ENCODE results near the gene USP31. TPM values are rescaled to one million over a fixed set of nuclear protein-coding genes. Genes with fewer than 3 reads are reported as not detected.

USP31 gene
- total RNA-seq, 1 donor from 2014 or later = 25.0 TPM

GRCh38 chr16:23141033-23141432 is 8.2 kb downstream of the USP31 start:
- ATAC-seq = peak; percentile 63
- DNase-seq = no peak
- intact Hi-C loops (cut with micrococcal nuclease) = loop anchor here (10.0 kb wide), 1 partner anchor 56 kb away; no protein-coding TSS in a partner anchor

GRCh38 chr16:23140107-23140506 is 9.1 kb downstream of the USP31 start:
- no peak for DNase-seq
- intact Hi-C loops (cut with micrococcal nuclease) = loop anchor here (10.0 kb wide), 1 partner anchor 55 kb away; no protein-coding TSS in a partner anchor
- no peak for ATAC-seq

- DNase-seq = no peak
- intact Hi-C loops (cut with micrococcal nuclease) = no loop called here
- ATAC-seq = no peak
These were observed 11.4 kb downstream of the USP31 start for GRCh38 chr16:23137818-23138217.

- ATAC-seq (no peak), DNase-seq (no peak)
- intact Hi-C loops (cut with micrococcal nuclease) = no loop called here
These were observed 12.0 kb downstream of the USP31 start for GRCh38 chr16:23137256-23137655.

- peak; percentile 82 for DNase-seq
- peak; percentile 76 for ATAC-seq
- intact Hi-C loops (cut with micrococcal nuclease) = no loop called here
These were observed 15.0 kb downstream of the USP31 start for GRCh38 chr16:23134274-23134673.

- DNase-seq (peak; percentile 75), ATAC-seq (peak; percentile 83)
- intact Hi-C loops (cut with micrococcal nuclease) = no loop called here
These were observed 16.3 kb downstream of the USP31 start for GRCh38 chr16:23132775-23133463.

DNA sequence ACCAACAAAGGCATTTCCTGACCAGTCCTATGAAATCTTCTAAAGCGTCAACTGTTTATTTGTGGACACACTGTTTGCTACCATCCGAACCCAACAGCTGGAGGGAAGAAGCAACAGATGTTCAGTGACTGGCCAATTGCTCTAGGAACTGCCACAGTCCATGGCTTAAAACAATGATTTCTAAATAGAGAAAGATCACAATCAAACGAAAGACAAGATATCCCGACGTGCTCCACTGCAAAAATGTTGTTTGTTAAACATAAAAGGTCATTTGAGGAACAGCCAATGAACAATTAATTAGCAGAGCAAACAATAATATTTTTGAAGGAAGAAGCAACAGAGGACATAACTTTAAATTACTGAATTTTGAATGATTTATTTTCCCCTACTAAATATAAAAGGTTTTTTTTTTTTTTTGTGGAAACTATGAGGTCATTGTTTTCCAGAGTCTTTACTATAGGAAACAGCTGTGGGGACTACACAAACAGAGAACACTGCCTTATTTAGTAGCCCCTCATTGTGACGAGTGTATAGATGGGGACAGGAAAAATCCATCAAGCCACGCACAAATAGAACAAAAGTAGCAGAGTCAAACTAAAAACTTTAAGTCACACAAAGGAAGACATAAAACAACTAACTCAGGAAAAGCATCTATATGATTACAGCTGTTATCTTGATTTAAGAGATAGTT is 17.2 kb downstream of the USP31 start:
- ATAC-seq = peak; percentile 30
- DNase-seq = no peak
- intact Hi-C loops (cut with micrococcal nuclease) = no loop called here

GRCh38 chr16:23131436-23131835 is 17.8 kb downstream of the USP31 start:
- intact Hi-C loops (cut with micrococcal nuclease) = no loop called here

DNA sequence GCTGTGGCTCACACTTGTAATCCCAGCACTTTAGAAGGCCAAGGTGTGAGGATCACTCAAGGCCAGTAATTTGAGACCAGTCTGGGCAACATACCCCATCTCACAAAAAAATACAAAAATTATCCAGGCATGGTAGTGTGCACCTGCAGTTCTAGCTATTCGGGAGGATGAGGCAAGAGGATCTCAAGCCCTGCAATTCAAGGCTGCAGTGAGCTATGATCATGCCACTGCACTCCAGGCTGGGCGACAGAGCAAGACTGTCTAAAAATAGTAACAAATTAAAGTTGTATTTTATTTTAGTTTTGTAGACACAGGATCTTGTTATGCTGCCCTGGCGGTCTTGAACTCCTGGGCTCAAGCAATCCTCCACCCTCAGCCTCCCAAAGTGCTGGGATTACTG is 18.2 kb downstream of the USP31 start:
- peak; percentile 25 for ATAC-seq
- intact Hi-C loops (cut with micrococcal nuclease) = no loop called here
- DNase-seq = no peak

More at GRCh38 chr16:23131436-23131835, 17.8 kb downstream of the USP31 start:
- DNase-seq (no peak), ATAC-seq (no peak)

GRCh38 chr16:23129686-23130085 is 19.6 kb downstream of the USP31 start:
- DNase-seq = no peak
- ATAC-seq = no peak
- intact Hi-C loops (cut with micrococcal nuclease) = no loop called here

GRCh38 chr16:23128056-23128455 is 21.2 kb downstream of the USP31 start:
- intact Hi-C loops (cut with micrococcal nuclease) = no loop called here
- DNase-seq (no peak), ATAC-seq (no peak)

DNA sequence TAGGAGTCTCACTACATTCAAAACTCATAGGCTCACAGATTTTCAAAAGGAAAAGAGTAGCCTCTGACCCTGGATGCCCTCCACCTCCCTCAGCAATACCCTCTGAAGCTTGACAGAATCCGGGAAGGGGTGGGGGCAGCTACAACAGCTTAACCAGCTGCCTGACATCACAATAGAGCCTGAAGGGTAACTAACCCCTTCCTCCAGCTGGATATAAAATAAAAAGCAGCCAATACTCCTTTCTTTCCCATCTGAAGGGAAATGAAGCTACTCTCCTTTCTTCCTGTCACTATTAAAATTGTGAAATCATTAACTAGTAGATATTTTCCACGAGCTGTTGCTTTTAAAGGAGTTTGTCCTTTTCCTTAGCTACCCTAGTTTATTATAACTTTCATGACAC is 24.0 kb downstream of the USP31 start:
- intact Hi-C loops (cut with micrococcal nuclease) = no loop called here
- peak; percentile 37 for ATAC-seq

DNA sequence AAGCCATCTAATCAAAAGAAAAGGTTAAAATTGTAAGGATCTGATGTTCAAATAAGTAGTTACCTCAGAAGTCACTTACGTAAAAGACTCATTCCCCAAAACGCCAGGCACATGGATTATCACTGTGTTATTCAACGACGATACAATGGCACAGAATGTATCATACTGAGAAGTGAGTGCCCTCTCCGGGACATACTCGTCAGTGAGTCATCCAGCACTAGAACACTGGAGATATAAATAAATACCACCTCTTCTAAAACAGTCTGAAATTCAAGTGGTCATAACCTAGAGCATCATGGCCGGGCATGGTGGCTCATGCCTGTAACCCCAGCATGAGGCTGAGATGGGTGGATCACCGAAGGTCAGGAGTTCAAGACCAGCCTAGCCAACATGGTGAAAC is 24.9 kb downstream of the USP31 start:
- DNase-seq (peak; percentile 42), ATAC-seq (peak; percentile 95)
- intact Hi-C loops (cut with micrococcal nuclease) = no loop called here

More for the DNA sequence above, 24.0 kb downstream of the USP31 start:
- DNase-seq = no peak

- ATAC-seq = no peak
- no peak for DNase-seq
- intact Hi-C loops (cut with micrococcal nuclease) = no loop called here
These were observed 27.1 kb downstream of the USP31 start for GRCh38 chr16:23122144-23122543.

- ATAC-seq (no peak), DNase-seq (no peak)
- intact Hi-C loops (cut with micrococcal nuclease) = no loop called here
These were observed 28.2 kb downstream of the USP31 start for GRCh38 chr16:23121024-23121423.

DNA sequence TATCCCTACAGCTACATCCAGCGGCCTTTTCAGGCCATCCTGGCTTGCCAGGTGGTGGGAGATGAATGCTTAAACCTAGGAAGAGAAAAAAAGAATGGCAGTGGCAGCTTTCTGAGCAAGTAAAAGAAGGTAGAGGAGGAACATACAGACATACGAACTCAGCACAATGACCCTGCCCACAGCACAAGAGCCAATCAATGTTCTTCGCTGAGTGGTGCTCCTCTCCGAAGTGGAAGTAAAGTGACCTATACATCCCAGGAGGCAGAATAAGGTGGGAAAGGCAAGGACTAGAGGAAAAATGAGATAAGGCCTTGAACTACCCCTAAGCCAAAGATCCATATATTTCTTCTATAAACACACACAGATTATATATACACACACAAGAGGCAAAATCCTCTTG is 28.7 kb downstream of the USP31 start:
- DNase-seq = no peak
- intact Hi-C loops (cut with micrococcal nuclease) = no loop called here
- no peak for ATAC-seq

- intact Hi-C loops (cut with micrococcal nuclease) = no loop called here
- no peak for DNase-seq
- ATAC-seq = no peak
These were observed 29.7 kb downstream of the USP31 start for GRCh38 chr16:23119570-23119969.

DNA sequence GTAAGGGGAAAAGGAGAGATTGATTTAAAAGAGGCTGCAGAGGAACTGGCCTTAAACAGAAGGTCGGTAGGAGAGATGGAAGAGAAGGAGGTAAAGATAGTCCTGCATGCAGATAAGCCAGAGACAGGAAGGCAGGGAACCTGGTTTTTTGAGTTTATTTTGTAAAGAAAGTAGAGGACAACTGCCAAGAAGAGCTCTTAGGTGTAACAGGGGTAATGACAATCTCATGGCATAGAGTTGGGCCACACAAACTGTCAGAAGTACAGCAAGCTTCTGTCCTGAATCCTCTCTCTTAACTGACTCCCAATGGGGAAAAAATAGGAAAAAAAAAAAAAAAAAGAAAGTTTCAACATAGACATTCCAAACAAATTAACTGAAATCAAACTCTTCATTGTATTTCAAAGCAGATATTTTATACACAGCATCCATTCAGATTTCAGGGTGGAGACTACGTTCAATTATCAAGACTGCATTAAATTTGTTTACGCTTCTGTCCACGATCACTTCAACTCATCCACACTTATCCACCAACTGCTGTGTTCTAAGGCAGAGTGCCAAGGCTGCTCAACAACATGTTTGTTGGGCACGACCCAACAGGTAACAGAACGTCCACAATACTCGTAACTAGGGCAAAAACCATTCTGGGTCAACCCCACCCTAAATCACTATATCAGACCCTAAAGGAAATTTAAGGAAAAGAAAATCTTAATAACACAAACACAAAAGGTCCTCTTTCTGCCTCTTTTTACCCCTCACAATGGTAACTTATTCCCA is 34.9 kb downstream of the USP31 start:
- peak; percentile 61 for ATAC-seq
- intact Hi-C loops (cut with micrococcal nuclease) = no loop called here
- DNase-seq = no peak

GRCh38 chr16:23113185-23113584 is 36.1 kb downstream of the USP31 start:
- DNase-seq (no peak), ATAC-seq (peak; percentile 22)
- intact Hi-C loops (cut with micrococcal nuclease) = no loop called here

DNA sequence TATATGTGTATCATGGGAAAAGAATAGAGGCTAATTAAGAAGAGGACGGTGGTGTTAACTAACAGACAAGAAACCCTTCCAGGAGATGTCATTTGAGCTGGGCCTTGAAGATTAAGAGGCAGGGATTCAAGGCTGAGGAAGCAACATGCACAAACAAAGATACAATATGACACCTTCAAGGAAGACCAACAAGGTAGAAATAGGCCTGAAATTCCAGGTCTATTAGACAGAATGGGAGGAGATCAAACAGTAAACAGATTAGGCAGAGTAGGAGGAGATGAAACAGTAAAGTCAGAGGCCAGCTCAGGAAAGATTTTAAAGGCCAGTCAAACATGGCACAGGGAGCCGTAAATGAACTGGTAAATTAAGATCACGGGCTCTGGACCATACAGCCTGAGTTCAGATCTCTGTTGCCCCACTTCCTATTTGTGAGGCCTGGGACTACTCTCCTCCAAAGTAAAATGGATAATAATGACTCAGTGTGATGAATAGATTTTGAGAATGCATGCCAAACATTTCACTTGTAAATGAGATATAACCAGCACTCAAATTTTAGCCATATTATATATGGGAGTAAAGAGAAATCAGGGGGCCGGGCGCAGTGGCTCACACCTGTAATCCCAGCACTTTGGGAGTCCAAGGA is 38.9 kb downstream of the USP31 start:
- intact Hi-C loops (cut with micrococcal nuclease) = no loop called here
- ATAC-seq = no peak
- DNase-seq = no peak

Measured in left ventricle myocardium superior (tissue), 1 donor.